Natural killer cell (primary cell): ENCODE results near the gene STAT4. TPM values are rescaled to one million over a fixed set of nuclear protein-coding genes. Genes with fewer than 3 reads are reported as not detected.
A peak's percentile ranks its signal among the peaks of the same experiment; 100 is the strongest.

Source experiments
- ATAC-seq, 3 donors: fragments of 150-1000 bp in 2 of 3; fragments of 200-7000 bp in 1 of 3; cut with Tn5 transposase; 1 replicate in 1 of 3; 2 replicates in 2 of 3; pipeline ENCODE4 v1.10.0; 2021; ENCODE audit warnings: mild to moderate bottlenecking in 2 of 3, moderate library complexity in 2 of 3
- DNase-seq, 2 donors: peaks; one replicate each; pipeline versions ENCODE4 v3.0.0 to v3.0.0-alpha.2; 2013 to 2021; ENCODE audit warnings: mixed read lengths in 1 of 2
- H3K27ac ChIP-seq: one replicate; pipeline ENCODE4 v1.5.1; 2013; ENCODE audit warnings: mild to moderate bottlenecking, low read length
- H3K27me3 ChIP-seq: one replicate; pipeline ENCODE4 v1.6.1; 2013; ENCODE audit warnings: low read length; ENCODE audit not compliant: control insufficient read depth, insufficient read depth
- H3K36me3 ChIP-seq: one replicate; pipeline ENCODE4 v1.6.1; 2013; ENCODE audit warnings: low read length; ENCODE audit not compliant: control insufficient read depth, insufficient read depth
- H3K4me1 ChIP-seq: one replicate; pipeline ENCODE4 v1.6.1; 2013; ENCODE audit warnings: low read length; ENCODE audit not compliant: control insufficient read depth, insufficient read depth
- H3K4me3 ChIP-seq: one replicate; pipeline ENCODE4 v1.5.1; 2013; ENCODE audit warnings: low read length
- H3K9me3 ChIP-seq: one replicate; pipeline ENCODE4 v1.6.1; 2013; ENCODE audit warnings: low read length; ENCODE audit not compliant: control insufficient read depth, insufficient read depth
- H3K27ac Mint-ChIP-seq, 2 donors: one replicate each; pipeline ENCODE4 v1.8.0; 2022; ENCODE audit warnings: mild to moderate bottlenecking in 2 of 2, mixed read lengths in 2 of 2, moderate library complexity in 1 of 2
- H3K27me3 Mint-ChIP-seq, 2 donors: one replicate each; pipeline ENCODE4 v1.8.0; 2022; ENCODE audit warnings: low read depth in 2 of 2, mixed read lengths in 2 of 2
- H3K36me3 Mint-ChIP-seq: one replicate; pipeline ENCODE4 v1.8.0; 2022; ENCODE audit warnings: mixed read lengths
- H3K4me1 Mint-ChIP-seq, 2 donors: one replicate each; pipeline ENCODE4 v1.8.0; 2022; ENCODE audit warnings: mixed read lengths in 2 of 2
- H3K4me3 Mint-ChIP-seq: one replicate; pipeline ENCODE4 v1.8.0; 2022; ENCODE audit warnings: mild to moderate bottlenecking, moderate library complexity, mixed read lengths
- H3K9me3 Mint-ChIP-seq, 2 donors: one replicate each; pipeline ENCODE4 v1.8.0; 2022; ENCODE audit warnings: mixed read lengths in 2 of 2
- WGBS: methylation state at CpG from one replicate; pipeline ENCODE4 v1.1.7; 2013; ENCODE audit warnings: missing lambda C conversion rate; ENCODE audit not compliant: insufficient coverage; 5-methylcytosine and 5-hydroxymethylcytosine counted together
- intact Hi-C: fragments of 100-400 bp; cut with micrococcal nuclease; formaldehyde crosslinking; loops from one replicate; pipeline ENCODE4 v1.14.2; 2022
- total RNA-seq, 4 donors: library from RNA; stranded (reverse); fragments of 120-200 nt in 1 of 4; gene quantifications; one replicate each; pipeline versions ENCODE4 v1.2.3 to v1.2.4, GENCODE V29; 2013 to 2022
- TF ChIP-seq, protein P1 (sequence below): fragments of 200-600 bp; IDR thresholded peaks from one replicate; pipeline ENCODE4 v1.8.0; 2022; ENCODE audit warnings: antibody characterized with exemption

STAT4 gene
- total RNA-seq, 3 donors from 2014 or later (not counting 1 experiment from before 2014, with no cell fraction given), result 264 to 339 (median 304) TPM

DNA sequence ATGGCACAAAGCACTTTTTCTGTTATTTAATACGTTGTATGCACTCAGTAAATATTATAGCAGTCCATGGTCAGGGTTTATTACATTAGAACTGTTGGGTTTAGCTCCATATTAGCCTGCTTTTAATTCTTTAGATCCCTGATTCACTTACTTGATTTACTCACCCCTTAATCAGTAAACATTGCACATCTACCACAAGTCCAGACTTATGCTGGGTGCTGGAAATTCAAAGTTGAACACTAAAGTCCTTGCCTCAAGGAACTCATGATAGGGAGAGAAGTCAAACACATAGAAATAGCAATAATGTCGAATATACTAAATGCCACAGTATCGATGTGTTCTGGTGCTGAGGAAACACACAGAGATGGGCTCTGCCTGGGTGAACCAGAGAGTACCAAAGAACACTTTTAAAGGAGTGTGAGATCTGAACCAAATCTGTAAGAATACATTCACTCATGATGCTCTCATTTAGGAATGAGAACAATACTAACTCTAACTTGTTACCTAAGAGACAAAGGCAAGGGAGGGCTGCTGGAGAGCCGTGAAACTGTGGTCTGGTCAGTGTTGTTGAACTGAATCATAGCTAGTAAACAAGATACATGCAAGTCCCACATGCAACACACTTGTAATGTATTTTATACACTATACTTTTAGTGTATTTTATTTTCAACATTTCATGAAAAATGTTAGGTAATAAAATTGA, 4.9 kb downstream of the STAT4 start:
- Histone ChIP-seq H3K36me3 (peaks cover 63% of the 10 kb centered on the region), H3K27ac (peak overlapping the region; percentile 92), H3K27me3 (no peaks in the 10 kb centered on the region), H3K9me3 (no peaks in the 10 kb centered on the region), H3K4me1 (peaks cover 26% of the 10 kb centered on the region), H3K4me3 (no peak overlapping the region)
- intact Hi-C loops, result no loop called here
- peak overlapping the region; percentile 95 to 98 for H3K27ac Mint-ChIP-seq
- 87% methylated on average over 3 of the region's 4 CpGs for WGBS
- H3K4me3 Mint-ChIP-seq, result peak overlapping the region; percentile 88
- no peaks in the 10 kb centered on the region for H3K27me3 Mint-ChIP-seq
- TF ChIP-seq, protein P1, sequence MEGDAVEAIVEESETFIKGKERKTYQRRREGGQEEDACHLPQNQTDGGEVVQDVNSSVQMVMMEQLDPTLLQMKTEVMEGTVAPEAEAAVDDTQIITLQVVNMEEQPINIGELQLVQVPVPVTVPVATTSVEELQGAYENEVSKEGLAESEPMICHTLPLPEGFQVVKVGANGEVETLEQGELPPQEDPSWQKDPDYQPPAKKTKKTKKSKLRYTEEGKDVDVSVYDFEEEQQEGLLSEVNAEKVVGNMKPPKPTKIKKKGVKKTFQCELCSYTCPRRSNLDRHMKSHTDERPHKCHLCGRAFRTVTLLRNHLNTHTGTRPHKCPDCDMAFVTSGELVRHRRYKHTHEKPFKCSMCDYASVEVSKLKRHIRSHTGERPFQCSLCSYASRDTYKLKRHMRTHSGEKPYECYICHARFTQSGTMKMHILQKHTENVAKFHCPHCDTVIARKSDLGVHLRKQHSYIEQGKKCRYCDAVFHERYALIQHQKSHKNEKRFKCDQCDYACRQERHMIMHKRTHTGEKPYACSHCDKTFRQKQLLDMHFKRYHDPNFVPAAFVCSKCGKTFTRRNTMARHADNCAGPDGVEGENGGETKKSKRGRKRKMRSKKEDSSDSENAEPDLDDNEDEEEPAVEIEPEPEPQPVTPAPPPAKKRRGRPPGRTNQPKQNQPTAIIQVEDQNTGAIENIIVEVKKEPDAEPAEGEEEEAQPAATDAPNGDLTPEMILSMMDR, result no peak
- peaks cover 45% of the 10 kb centered on the region for H3K36me3 Mint-ChIP-seq
- peaks cover 74 to 81% of the 10 kb centered on the region in 2 donors for H3K4me1 Mint-ChIP-seq
- peak; percentile 11 to 57 (median 16) for ATAC-seq
- no peak for DNase-seq
- H3K9me3 Mint-ChIP-seq, result no peaks in the 10 kb centered on the region

DNA sequence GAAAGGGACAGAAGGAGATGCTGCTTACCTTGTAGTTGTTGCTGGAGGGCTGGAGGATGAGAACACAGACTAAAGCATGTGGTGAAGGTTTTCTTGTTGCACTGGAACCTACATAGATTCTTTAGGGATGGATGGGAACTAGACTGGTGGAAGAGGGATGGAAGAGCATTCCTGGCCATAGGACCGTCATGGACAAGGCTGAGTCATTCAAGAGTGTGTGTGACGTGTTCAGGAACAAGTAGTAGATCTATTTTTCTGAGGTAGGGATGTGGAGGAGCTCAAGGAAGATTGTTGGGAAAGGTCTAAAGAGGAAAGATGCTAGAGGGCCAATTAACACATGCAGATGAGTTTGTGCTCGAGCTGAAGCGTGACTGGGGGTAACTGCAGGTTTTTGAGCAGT, 6.6 kb downstream of the STAT4 start:
- peaks cover 68% of the 10 kb centered on the region for H3K36me3 ChIP-seq
- peaks cover 25% of the 10 kb centered on the region for H3K4me1 ChIP-seq
- peak overlapping the region; percentile 58 for H3K4me3 Mint-ChIP-seq

DNA sequence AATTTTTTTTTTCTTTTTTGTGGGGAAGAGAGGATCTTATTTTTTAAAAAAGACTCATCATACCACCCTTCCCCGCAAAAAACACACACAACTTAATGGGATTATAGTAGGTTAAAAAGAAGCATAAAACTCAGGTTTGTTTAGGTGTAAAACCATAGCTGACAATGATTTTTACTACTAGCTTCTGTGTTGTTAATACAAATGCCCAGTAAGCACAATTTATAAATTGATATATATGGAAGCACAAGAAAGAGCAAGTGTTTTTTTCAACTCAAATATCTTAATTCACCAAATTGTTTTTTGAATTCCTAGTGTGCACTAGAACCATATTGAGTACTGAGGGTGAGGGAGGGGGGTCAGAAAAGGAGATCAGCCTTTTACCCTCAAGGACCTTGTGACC, 7.0 kb downstream of the STAT4 start:
- Mint-ChIP-seq H3K36me3 (peaks cover 54% of the 10 kb centered on the region), H3K9me3 (no peaks in the 10 kb centered on the region), H3K4me1 (peaks cover 85 to 86% of the 10 kb centered on the region in 2 donors), H3K27ac (peak overlapping the region; percentile 48 to 78), H3K27me3 (no peaks in the 10 kb centered on the region), H3K4me3 (peak overlapping the region; percentile 58)
- TF ChIP-seq, protein P1, result no peak
- no peak for DNase-seq
- ATAC-seq, result no peak
- Histone ChIP-seq H3K4me1 (peaks cover 25% of the 10 kb centered on the region), H3K27ac (no peak overlapping the region), H3K9me3 (no peaks in the 10 kb centered on the region), H3K4me3 (no peak overlapping the region), H3K36me3 (peaks cover 68% of the 10 kb centered on the region), H3K27me3 (no peaks in the 10 kb centered on the region)
- intact Hi-C loops, result no loop called here
- WGBS, result no CpG with 5 or more reads among the region's 1 CpG

More for the DNA sequence above, 6.6 kb downstream of the STAT4 start:
- Histone ChIP-seq H3K9me3 (no peaks in the 10 kb centered on the region), H3K27ac (peak overlapping the region; percentile 9), H3K4me3 (no peak overlapping the region), H3K27me3 (no peaks in the 10 kb centered on the region)
- peaks cover 54% of the 10 kb centered on the region for H3K36me3 Mint-ChIP-seq
- DNase-seq (no peak), ATAC-seq (no peak)
- H3K27me3 Mint-ChIP-seq, result no peaks in the 10 kb centered on the region
- TF ChIP-seq, protein P1, result no peak
- peaks cover 85 to 86% of the 10 kb centered on the region in 2 donors for H3K4me1 Mint-ChIP-seq
- WGBS, result 96% methylated on average over 4 of the region's 4 CpGs
- peak overlapping the region; percentile 48 to 78 for H3K27ac Mint-ChIP-seq
- H3K9me3 Mint-ChIP-seq, result no peaks in the 10 kb centered on the region
- intact Hi-C loops, result no loop called here
